MM.1S (cell line): ENCODE data around the gene MAP4K3.

Experiments
- EZH2 ChIP-seq: fragments of 300-600 bp; sonication (generic); optimal IDR thresholded peaks from 2 replicates; pipeline ENCODE3; 2017; ENCODE audit warnings: low read depth, mild to moderate bottlenecking, antibody characterized with exemption, low read length, mixed read lengths
- EZH2phosphoT487 ChIP-seq: fragments of 300-600 bp; sonication (generic); IDR thresholded peaks from 2 replicates; pipeline ENCODE4 v1.6.1; 2018; ENCODE audit warnings: antibody characterized with exemption, low read length
- TF ChIP-seq, protein P1 (sequence below): fragments of 300-600 bp; sonication (generic); IDR thresholded peaks from 2 replicates; pipeline ENCODE4 v1.5.1; 2016; ENCODE audit warnings: antibody characterized with exemption, low read length, mixed read lengths

- TF ChIP-seq, protein P1, sequence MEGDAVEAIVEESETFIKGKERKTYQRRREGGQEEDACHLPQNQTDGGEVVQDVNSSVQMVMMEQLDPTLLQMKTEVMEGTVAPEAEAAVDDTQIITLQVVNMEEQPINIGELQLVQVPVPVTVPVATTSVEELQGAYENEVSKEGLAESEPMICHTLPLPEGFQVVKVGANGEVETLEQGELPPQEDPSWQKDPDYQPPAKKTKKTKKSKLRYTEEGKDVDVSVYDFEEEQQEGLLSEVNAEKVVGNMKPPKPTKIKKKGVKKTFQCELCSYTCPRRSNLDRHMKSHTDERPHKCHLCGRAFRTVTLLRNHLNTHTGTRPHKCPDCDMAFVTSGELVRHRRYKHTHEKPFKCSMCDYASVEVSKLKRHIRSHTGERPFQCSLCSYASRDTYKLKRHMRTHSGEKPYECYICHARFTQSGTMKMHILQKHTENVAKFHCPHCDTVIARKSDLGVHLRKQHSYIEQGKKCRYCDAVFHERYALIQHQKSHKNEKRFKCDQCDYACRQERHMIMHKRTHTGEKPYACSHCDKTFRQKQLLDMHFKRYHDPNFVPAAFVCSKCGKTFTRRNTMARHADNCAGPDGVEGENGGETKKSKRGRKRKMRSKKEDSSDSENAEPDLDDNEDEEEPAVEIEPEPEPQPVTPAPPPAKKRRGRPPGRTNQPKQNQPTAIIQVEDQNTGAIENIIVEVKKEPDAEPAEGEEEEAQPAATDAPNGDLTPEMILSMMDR = no peak
- TF ChIP-seq EZH2 (no peak), EZH2phosphoT487 (no peak)
Observed at GRCh38 chr2:39447266-39448168, 10.4 kb upstream of the MAP4K3 start.
